Hepatocyte (in vitro differentiated cells): Measurements from ENCODE around the gene EFCAB9. TPM values are rescaled to one million over a fixed set of nuclear protein-coding genes. Genes with fewer than 3 reads are reported as not detected.

Experiments used
- DNase-seq: peaks from one replicate; pipeline ENCODE4 v3.0.0-alpha.2; 2016; ENCODE audit warnings: low spot score
- H2AFZ ChIP-seq: fragments of 200-600 bp; sonication (generic); 2 replicates; pipeline ENCODE4 v1.6.0; 2016; ENCODE audit warnings: antibody characterized with exemption, mild to moderate bottlenecking
- H3K27ac ChIP-seq: fragments of 200-600 bp; sonication (generic); 2 replicates; pipeline ENCODE4 v1.5.1; 2016; ENCODE audit warnings: mild to moderate bottlenecking
- H3K27me3 ChIP-seq: fragments of 200-600 bp; sonication (generic); 2 replicates; pipeline ENCODE4 v1.6.1; 2016
- H3K36me3 ChIP-seq: fragments of 200-600 bp; sonication (generic); replicated peaks from 2 replicates; pipeline ENCODE4 v1.5.1; 2016; ENCODE audit warnings: low read depth; ENCODE audit not compliant: insufficient read depth
- H3K4me1 ChIP-seq: fragments of 200-600 bp; sonication (generic); 2 replicates; pipeline ENCODE4 v1.5.1; 2016; ENCODE audit warnings: mild to moderate bottlenecking, moderate library complexity; ENCODE audit not compliant: insufficient read depth
- H3K4me2 ChIP-seq: fragments of 200-600 bp; sonication (generic); 2 replicates; pipeline ENCODE4 v1.6.0; 2016
- H3K4me3 ChIP-seq: fragments of 200-600 bp; sonication (generic); 2 replicates; pipeline ENCODE4 v1.5.1; 2016; ENCODE audit warnings: mild to moderate bottlenecking
- H3K79me2 ChIP-seq: fragments of 200-600 bp; sonication (generic); 2 replicates; pipeline ENCODE4 v1.6.0; 2017; ENCODE audit warnings: mild to moderate bottlenecking
- H3K9me2 ChIP-seq: fragments of 200-600 bp; sonication (generic); replicated peaks from 2 replicates; pipeline ENCODE4 v1.6.0; 2017; ENCODE audit warnings: mild to moderate bottlenecking; ENCODE audit not compliant: insufficient read depth
- H3K9me3 ChIP-seq: fragments of 200-600 bp; sonication (generic); 2 replicates; pipeline ENCODE4 v1.5.1; 2016; ENCODE audit warnings: low read depth, mild to moderate bottlenecking
- H4K20me1 ChIP-seq: fragments of 200-600 bp; sonication (generic); 2 replicates; pipeline ENCODE4 v1.6.0; 2016; ENCODE audit warnings: mild to moderate bottlenecking; ENCODE audit not compliant: insufficient read depth, poor library complexity, severe bottlenecking
- EZH2 ChIP-seq: fragments of 200-600 bp; sonication (generic); IDR thresholded peaks from 2 replicates; pipeline ENCODE4 v1.6.1; 2016; ENCODE audit warnings: antibody characterized with exemption, mild to moderate bottlenecking, borderline replicate concordance
- EZH2phosphoT487 ChIP-seq: fragments of 200-600 bp; sonication (generic); IDR thresholded peaks from one replicate; pipeline ENCODE4 v1.6.1; 2018; ENCODE audit warnings: antibody characterized with exemption, mild to moderate bottlenecking, low read depth, moderate library complexity; ENCODE audit not compliant: unreplicated experiment, severe bottlenecking
- WGBS: methylation state at CpG from one replicate; pipeline ENCODE4 v1.1.6; 2016; ENCODE audit warnings: low lambda C conversion rate; ENCODE audit errors: missing lambda C conversion rate; 5-methylcytosine and 5-hydroxymethylcytosine counted together
- polyA plus RNA-seq: library from polyadenylated mRNA; unstranded; fragments of >200 nt; fragmentation: Nextera tagmentation; extraction: Ambion mirVana; gene quantifications from 2 replicates; pipeline ENCODE4 v1.2.1, GENCODE V29; 2016
- total RNA-seq: library from RNA; depleted of rRNA; stranded (reverse); fragments of >200 nt; gene quantifications from 2 replicates; pipeline ENCODE4 v1.2.3, GENCODE V29; 2014
- TF ChIP-seq, protein P1 (sequence below): fragments of 200-600 bp; sonication (generic); IDR thresholded peaks from 2 replicates; pipeline ENCODE4 v1.5.1; 2016; ENCODE audit warnings: antibody characterized with exemption, mild to moderate bottlenecking; ENCODE audit not compliant: poor library complexity

The EFCAB9 gene
- total and polyA plus RNA-seq, 2 experiments from 2014 or later, result not detected

GRCh38 chr5:172182291-172182690 is 11.7 kb upstream of the EFCAB9 start:
- Histone ChIP-seq H3K27me3 (no peaks in the 10 kb centered on the region), H3K79me2 (peaks cover 48% of the 10 kb centered on the region), H3K9me2 (no peaks in the 10 kb centered on the region), H4K20me1 (no peaks in the 10 kb centered on the region), H3K4me3 (no peak overlapping the region), H3K4me2 (no peak overlapping the region), H3K4me1 (peaks cover 6% of the 10 kb centered on the region), H3K36me3 (no peaks in the 10 kb centered on the region), H2AFZ (no peak overlapping the region), H3K9me3 (no peaks in the 10 kb centered on the region), H3K27ac (no peak overlapping the region)
- 96% methylated on average over 6 of the region's 6 CpGs for WGBS
- no peak for DNase-seq
- TF ChIP-seq, protein P1, sequence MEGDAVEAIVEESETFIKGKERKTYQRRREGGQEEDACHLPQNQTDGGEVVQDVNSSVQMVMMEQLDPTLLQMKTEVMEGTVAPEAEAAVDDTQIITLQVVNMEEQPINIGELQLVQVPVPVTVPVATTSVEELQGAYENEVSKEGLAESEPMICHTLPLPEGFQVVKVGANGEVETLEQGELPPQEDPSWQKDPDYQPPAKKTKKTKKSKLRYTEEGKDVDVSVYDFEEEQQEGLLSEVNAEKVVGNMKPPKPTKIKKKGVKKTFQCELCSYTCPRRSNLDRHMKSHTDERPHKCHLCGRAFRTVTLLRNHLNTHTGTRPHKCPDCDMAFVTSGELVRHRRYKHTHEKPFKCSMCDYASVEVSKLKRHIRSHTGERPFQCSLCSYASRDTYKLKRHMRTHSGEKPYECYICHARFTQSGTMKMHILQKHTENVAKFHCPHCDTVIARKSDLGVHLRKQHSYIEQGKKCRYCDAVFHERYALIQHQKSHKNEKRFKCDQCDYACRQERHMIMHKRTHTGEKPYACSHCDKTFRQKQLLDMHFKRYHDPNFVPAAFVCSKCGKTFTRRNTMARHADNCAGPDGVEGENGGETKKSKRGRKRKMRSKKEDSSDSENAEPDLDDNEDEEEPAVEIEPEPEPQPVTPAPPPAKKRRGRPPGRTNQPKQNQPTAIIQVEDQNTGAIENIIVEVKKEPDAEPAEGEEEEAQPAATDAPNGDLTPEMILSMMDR, result no peak
- TF ChIP-seq EZH2phosphoT487, result no peak
- TF ChIP-seq EZH2, result no peak

- no peak overlapping the region for H3K4me2 ChIP-seq
- DNase-seq, result no peak
- H3K27me3 ChIP-seq, result no peaks in the 10 kb centered on the region
- no peak overlapping the region for H3K4me3 ChIP-seq
- peaks cover 6% of the 10 kb centered on the region for H3K4me1 ChIP-seq
- H4K20me1 ChIP-seq, result no peaks in the 10 kb centered on the region
- 88% methylated on average over 4 of the region's 4 CpGs for WGBS
- H3K9me3 ChIP-seq, result no peaks in the 10 kb centered on the region
- H3K36me3 ChIP-seq, result no peaks in the 10 kb centered on the region
- no peaks in the 10 kb centered on the region for H3K9me2 ChIP-seq
- TF ChIP-seq, protein P1, result no peak
- TF ChIP-seq EZH2 (no peak), EZH2phosphoT487 (no peak)
- H2AFZ ChIP-seq, result no peak overlapping the region
- peaks cover 48% of the 10 kb centered on the region for H3K79me2 ChIP-seq
- no peak overlapping the region for H3K27ac ChIP-seq
These were observed 10.1 kb upstream of the EFCAB9 start for GRCh38 chr5:172183881-172184280.

- no peaks in the 10 kb centered on the region for H3K27me3 ChIP-seq
- peaks cover 44% of the 10 kb centered on the region for H3K79me2 ChIP-seq
- TF ChIP-seq EZH2 (no peak), EZH2phosphoT487 (no peak)
- TF ChIP-seq, protein P1, result no peak
- H3K4me1 ChIP-seq, result peaks cover 6% of the 10 kb centered on the region
- WGBS, result 85% methylated on average over 10 of the region's 10 CpGs
- no peak overlapping the region for H2AFZ ChIP-seq
- DNase-seq, result no peak
- H3K4me2 ChIP-seq, result no peak overlapping the region
- H3K36me3 ChIP-seq, result no peaks in the 10 kb centered on the region
- no peaks in the 10 kb centered on the region for H3K9me3 ChIP-seq
- no peak overlapping the region for H3K27ac ChIP-seq
- H3K4me3 ChIP-seq, result no peak overlapping the region
- no peaks in the 10 kb centered on the region for H3K9me2 ChIP-seq
- no peaks in the 10 kb centered on the region for H4K20me1 ChIP-seq
These were observed 8.9 kb upstream of the EFCAB9 start for GRCh38 chr5:172185096-172185461.
